ENCODE measurements around the gene PRSS1.

PRSS1 gene

DNA sequence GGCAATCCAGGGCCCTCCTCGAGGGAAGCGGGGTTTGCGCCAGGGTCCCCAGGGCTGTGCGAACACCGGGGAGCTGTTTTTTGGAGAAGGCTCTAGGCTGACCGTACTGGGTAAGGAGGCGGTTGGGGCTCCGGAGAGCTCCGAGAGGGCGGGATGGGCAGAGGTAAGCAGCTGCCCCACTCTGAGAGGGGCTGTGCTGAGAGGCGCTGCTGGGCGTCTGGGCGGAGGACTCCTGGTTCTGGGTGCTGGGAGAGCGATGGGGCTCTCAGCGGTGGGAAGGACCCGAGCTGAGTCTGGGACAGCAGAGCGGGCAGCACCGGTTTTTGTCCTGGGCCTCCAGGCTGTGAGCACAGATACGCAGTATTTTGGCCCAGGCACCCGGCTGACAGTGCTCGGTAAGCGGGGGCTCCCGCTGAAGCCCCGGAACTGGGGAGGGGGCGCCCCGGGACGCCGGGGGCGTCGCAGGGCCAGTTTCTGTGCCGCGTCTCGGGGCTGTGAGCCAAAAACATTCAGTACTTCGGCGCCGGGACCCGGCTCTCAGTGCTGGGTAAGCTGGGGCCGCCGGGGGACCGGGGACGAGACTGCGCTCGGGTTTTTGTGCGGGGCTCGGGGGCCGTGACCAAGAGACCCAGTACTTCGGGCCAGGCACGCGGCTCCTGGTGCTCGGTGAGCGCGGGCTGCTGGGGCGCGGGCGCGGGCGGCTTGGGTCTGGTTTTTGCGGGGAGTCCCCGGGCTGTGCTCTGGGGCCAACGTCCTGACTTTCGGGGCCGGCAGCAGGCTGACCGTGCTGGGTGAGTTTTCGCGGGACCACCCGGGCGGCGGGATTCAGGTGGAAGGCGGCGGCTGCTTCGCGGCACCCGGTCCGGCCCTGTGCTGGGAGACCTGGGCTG is 47.5 kb downstream of the PRSS1 start:
- DNase-seq, result no peak

DNA sequence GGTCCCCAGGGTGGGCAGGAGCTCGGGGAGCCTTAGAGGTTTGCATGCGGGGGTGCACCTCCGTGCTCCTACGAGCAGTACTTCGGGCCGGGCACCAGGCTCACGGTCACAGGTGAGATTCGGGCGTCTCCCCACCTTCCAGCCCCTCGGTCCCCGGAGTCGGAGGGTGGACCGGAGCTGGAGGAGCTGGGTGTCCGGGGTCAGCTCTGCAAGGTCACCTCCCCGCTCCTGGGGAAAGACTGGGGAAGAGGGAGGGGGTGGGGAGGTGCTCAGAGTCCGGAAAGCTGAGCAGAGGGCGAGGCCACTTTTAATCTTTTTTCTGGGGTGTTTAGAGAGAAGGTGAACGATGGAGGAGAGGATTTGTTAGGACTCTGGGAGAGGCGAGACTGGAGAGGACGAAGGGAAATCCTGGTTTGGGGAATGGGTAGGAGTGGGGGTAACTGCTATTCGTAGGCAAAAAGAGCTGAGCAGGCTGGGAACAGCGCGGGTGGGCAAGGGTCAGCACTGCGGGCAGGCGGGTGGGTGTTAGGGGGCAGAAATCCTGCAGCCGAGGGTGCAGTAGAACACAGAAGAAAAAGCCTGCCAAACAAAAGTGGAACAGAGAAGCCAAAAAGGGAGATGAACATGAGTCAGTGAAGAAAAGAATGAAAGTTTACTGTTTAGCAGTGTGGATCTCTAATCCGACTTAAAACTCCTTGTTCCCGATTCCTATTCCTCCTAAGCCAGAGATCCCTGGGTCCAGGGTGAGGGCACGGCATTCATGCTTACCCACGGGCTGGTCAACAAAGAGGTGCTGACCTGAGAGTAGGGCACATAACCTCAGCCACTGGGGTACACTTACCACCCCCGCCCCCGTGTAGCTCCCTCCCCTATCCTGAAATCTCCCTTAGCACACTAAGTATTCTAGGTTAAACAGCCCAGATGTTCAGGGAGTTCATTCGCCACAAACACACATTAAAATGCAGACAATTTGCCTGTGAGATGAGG is 48.4 kb downstream of the PRSS1 start:
- DNase-seq, result no peak

DNA sequence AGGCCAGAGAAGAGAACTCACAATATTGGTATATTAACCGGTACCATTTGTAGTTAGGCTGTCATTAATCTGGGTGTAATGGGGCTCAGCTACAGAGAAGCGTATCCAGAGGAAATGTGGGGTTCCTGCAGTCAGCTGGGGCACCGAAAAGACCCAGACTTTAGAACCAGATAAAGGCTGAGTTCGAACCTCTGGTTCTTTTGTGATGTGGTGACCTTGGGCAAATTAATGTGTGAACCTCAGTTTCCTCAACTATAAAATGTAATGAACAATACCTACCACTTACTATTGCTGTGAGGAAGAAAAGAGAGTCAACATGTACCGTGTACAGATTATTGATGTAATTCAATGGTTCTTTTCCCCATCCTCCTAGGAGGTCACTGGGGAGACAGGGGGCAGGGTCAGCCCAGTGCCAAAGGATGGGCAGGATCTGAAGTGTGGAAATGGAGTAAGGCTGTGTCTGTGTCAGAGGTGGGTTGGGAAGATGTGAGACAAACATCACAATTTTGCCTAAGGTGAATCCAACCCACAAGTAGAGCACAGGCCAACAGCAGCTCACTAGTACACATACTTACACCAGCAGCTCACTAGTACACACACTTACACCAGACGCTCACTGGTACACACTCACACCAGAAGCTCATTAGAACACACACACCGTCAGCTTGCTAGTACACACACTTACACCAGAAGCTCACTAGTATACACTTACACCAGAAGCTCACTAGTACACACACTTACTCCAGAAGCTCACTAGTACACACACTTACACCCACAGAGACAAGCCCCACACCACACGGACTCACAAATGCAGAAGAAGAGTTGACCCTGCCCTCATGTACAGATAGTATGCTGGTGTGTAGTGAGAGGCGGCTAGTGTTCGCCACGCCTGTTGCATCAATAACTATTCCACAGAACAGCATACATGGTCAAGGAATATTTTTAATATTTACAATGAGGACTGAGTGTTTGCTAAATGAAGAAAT is 49.5 kb downstream of the PRSS1 start:
- DNase-seq, result no peak

DNA sequence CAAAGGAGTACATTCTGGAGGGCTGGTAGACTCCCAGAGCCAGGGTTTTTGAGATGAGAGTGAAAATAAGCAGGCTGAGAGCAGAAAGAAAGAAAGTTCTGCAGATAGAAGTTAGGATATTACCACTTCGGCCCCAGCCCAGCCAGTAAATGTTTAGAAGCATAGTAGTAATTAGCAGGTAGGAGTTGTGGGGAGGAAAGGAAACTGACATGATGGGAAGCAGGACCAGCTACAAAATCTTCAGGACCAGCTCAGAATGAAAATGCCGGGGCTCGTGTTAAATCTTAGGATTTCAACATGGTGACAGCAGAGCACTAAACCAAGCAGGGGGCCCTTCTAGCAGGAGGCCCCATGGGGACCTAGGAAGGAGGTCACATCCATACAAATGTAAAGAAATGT is 50.2 kb downstream of the PRSS1 start:
- no peak for DNase-seq

GRCh38 chr7:142800088-142800487 is 50.8 kb downstream of the PRSS1 start:
- DNase-seq, result no peak

DNA sequence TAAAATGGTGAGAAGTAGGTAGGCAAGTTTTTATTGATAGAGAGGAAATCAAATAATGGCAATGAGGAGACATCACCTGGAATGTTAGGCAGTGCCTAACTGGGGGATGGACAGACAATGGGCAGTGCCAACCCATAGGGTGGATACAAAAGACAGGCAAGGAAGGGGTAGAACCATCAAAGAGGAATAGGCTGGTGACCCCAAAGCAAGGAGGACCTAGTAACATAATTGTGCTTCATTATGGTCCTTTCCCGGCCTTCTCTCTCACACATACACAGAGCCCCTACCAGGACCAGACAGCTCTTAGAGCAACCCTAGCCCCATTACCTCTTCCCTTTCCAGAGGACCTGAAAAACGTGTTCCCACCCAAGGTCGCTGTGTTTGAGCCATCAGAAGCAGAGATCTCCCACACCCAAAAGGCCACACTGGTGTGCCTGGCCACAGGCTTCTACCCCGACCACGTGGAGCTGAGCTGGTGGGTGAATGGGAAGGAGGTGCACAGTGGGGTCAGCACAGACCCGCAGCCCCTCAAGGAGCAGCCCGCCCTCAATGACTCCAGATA is 51.5 kb downstream of the PRSS1 start:
- DNase-seq, result no peak

- no peak for DNase-seq
Measured at GRCh38 chr7:142801601-142802295, 52.5 kb downstream of the PRSS1 start.

- DNase-seq, result no peak
Measured at GRCh38 chr7:142802301-142802700, 53.0 kb downstream of the PRSS1 start.

Measured in NCI-H1048 (cell line).